ENCODE results near the gene KDM4B. TPM values are rescaled to one million over a fixed set of nuclear protein-coding genes. Genes with fewer than 3 reads are reported as not detected.

Gene KDM4B
- total and polyA plus RNA-seq, 2 of the 8 experiments (the other 6 are each of a cell fraction or from before 2014, with no cell fraction given): 12.0 to 31.9 TPM

- H2AFZ ChIP-seq (ENCODE audit: low read length): no peak overlapping the region
- CTCF ChIA-PET (ENCODE audit: partially characterized antibody): interaction anchor here (1.1 to 9.5 kb wide), 8 partner anchors 13 to 79 kb away, joined by 3 to 73 read pairs (median 6); no protein-coding TSS in a partner anchor
Measured at GRCh38 chr19:5110546-5110945, 141.6 kb downstream of the KDM4B start.

More at GRCh38 chr19:5110546-5110945, 141.6 kb downstream of the KDM4B start:
- H3K4me1 ChIP-seq (replicated peaks in 1 of 4; ENCODE audit: control insufficient read depth in 3 of 4, insufficient read depth in 4 of 4, low read length in 3 of 4): peaks cover 0 to 39% (median 26%) of the 10 kb centered on the region in 4 experiments; a peak in 6 of 7 replicates
- no peaks in the 10 kb centered on the region for H3K79me2 ChIP-seq (ENCODE audit: control insufficient read depth in 1 of 2, insufficient read depth in 2 of 2, low read length in 2 of 2)
- no peak overlapping the region; a peak in 1 of 7 replicates for H3K9ac ChIP-seq (replicated peaks in 1 of 4; ENCODE audit: extremely low read depth in 1 of 4, low read depth in 3 of 4, low read length in 3 of 4)
- no peak overlapping the region for H3K27ac ChIP-seq (ENCODE audit: low read depth, low read length)
- peak overlapping the region; percentile 59; the same call in 1 of the 2 replicates for H4K8ac ChIP-seq (ENCODE audit: extremely low read depth, insufficient read depth, low read length)
- no peaks in the 10 kb centered on the region for H3K23me2 ChIP-seq (ENCODE audit: low read depth, low read length)
- no peak overlapping the region for H4K91ac ChIP-seq (replicated peaks; ENCODE audit: insufficient read length, low read length)
- no peak overlapping the region for H3K4me3 ChIP-seq (ENCODE audit: extremely low read depth in 1 of 4, insufficient read depth in 2 of 4, low read depth in 3 of 4, low read length in 4 of 4)
- H2AK5ac ChIP-seq (ENCODE audit: low read depth, low read length): no peak overlapping the region
- DNase-seq (ENCODE audit: low read depth in 1 of 2, low spot score in 2 of 2) (no peak), FAIRE-seq (no peak)
- no peaks in the 10 kb centered on the region for H3K27me3 ChIP-seq (replicated peaks in 1 of 4; ENCODE audit: control insufficient read depth in 3 of 4, extremely low read depth in 1 of 4, insufficient read depth in 3 of 4, low read length in 3 of 4)
- peak overlapping the region; percentile 80 for H3K4ac ChIP-seq (replicated peaks; ENCODE audit: insufficient read length, low read depth, low read length)
- POLR2A ChIA-PET (ENCODE audit: partially characterized antibody): no interaction called here
- H2BK20ac ChIP-seq (ENCODE audit: low read length): no peak overlapping the region
- H3K4me2 ChIP-seq (ENCODE audit: insufficient read depth in 1 of 2, low read depth in 2 of 2, low read length in 2 of 2): no peak overlapping the region
- H3K56ac ChIP-seq (replicated peaks; ENCODE audit: insufficient read length, low read depth, low read length): no peak overlapping the region
- no peak overlapping the region for H4K5ac ChIP-seq (ENCODE audit: insufficient read length, low read depth, low read length)
- no peak overlapping the region; the same call in 1 of the 2 replicates for H2BK12ac ChIP-seq (ENCODE audit: low read depth, low read length)
- H3K23ac ChIP-seq (ENCODE audit: insufficient read length): no peak overlapping the region
- 0 out of 2 replicates have a peak overlapping the region, but pooled peaks have one; percentile 29 for H2BK15ac ChIP-seq (ENCODE audit: low read length)
- peaks cover 0 to 3% of the 10 kb centered on the region in 2 experiments for H4K20me1 ChIP-seq (replicated peaks in 1 of 2; ENCODE audit: control insufficient read depth in 1 of 2, insufficient read depth in 2 of 2, low read length in 2 of 2)
- no peaks in the 10 kb centered on the region for H3K9me3 ChIP-seq (ENCODE audit: insufficient read depth in 2 of 2, low read depth in 1 of 2, low read length in 1 of 2)
- TF ChIP-seq, protein P1, sequence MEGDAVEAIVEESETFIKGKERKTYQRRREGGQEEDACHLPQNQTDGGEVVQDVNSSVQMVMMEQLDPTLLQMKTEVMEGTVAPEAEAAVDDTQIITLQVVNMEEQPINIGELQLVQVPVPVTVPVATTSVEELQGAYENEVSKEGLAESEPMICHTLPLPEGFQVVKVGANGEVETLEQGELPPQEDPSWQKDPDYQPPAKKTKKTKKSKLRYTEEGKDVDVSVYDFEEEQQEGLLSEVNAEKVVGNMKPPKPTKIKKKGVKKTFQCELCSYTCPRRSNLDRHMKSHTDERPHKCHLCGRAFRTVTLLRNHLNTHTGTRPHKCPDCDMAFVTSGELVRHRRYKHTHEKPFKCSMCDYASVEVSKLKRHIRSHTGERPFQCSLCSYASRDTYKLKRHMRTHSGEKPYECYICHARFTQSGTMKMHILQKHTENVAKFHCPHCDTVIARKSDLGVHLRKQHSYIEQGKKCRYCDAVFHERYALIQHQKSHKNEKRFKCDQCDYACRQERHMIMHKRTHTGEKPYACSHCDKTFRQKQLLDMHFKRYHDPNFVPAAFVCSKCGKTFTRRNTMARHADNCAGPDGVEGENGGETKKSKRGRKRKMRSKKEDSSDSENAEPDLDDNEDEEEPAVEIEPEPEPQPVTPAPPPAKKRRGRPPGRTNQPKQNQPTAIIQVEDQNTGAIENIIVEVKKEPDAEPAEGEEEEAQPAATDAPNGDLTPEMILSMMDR (IDR thresholded peaks at IDR 0.05; ENCODE audit: control extremely low read depth in 1 of 3, insufficient read depth in 1 of 3, low read depth in 1 of 3, low read length in 3 of 3): no peak
- TF ChIP-seq BRCA1 (IDR thresholded peaks at IDR 0.05; ENCODE audit: low read depth, low read length) (no peak), SIN3A (conservative IDR thresholded peaks at IDR 0.05 in 1 of 2, IDR thresholded peaks at IDR 0.05 in 1 of 2; ENCODE audit: low read depth in 1 of 2, low read length in 2 of 2) (no peak)
- no peak overlapping the region for H3K14ac ChIP-seq (ENCODE audit: insufficient read length)
- H2BK5ac ChIP-seq (ENCODE audit: low read depth, low read length): peak overlapping the region; percentile 12; the same call in 1 of the 2 replicates
- H3K36me3 ChIP-seq (ENCODE audit: control insufficient read depth in 2 of 4, insufficient read depth in 4 of 4, low read length in 3 of 4): no peaks in the 10 kb centered on the region
- no peak overlapping the region for H2BK120ac ChIP-seq (replicated peaks; ENCODE audit: low read depth, low read length)
- peaks cover 2% of the 10 kb centered on the region; the same call in 1 of the 2 replicates for H3K79me1 ChIP-seq (ENCODE audit: low read depth, low read length)
- WGBS, 2 experiments (ENCODE audit: extremely low coverage in 1 of 2, insufficient coverage in 1 of 2, insufficient read length in 1 of 2, insufficient replicate concordance in 2 of 2, low coverage in 1 of 2, low lambda C conversion rate in 2 of 2, missing lambda C conversion rate in 1 of 2): 92% methylated on average over 25 of the region's 27 CpGs; no CpG with 5 or more reads in 1 of the 2 experiments
- no peak overlapping the region for H3K18ac ChIP-seq (ENCODE audit: extremely low read depth, low read length)
